ENCODE data around the gene KLK14. TPM values are rescaled to one million over a fixed set of nuclear protein-coding genes. Genes with fewer than 3 reads are reported as not detected.

Gene KLK14
- total and polyA plus RNA-seq, 5 donors from 2014 or later: 0.35 TPM; not detected in 4

GRCh38 chr19:51098365-51099046, 15.8 kb upstream of the KLK14 start:
- Histone ChIP-seq H3K9me3 (ENCODE audit: control insufficient read depth in 2 of 2, low read length in 2 of 2) (no peaks in the 10 kb centered on the region), H3K4me1 (ENCODE audit: control insufficient read depth, insufficient read depth, low read length, poor library complexity, severe bottlenecking) (peaks cover 1% of the 10 kb centered on the region), H3K27ac (ENCODE audit: insufficient read depth, low read length, poor library complexity, severe bottlenecking) (no peak overlapping the region), H3K27me3 (ENCODE audit: control insufficient read depth, insufficient read depth, low read length) (no peaks in the 10 kb centered on the region), H3K36me3 (ENCODE audit: control insufficient read depth, insufficient read depth, low read length) (peaks cover 27% of the 10 kb centered on the region), H3K4me3 (ENCODE audit: low read depth, low read length) (no peak overlapping the region)
- Mint-ChIP-seq H3K9me3 (no peaks in the 10 kb centered on the region), H3K4me1 (peaks cover 4 to 49% (median 19%) of the 10 kb centered on the region in 4 donors), H3K4me3 (peak overlapping the region in 1 of 4 donors; percentile 19), H3K36me3 (peaks cover 37% of the 10 kb centered on the region), H3K27ac (no peak overlapping the region), H3K27me3 (no peaks in the 10 kb centered on the region)
- peak; percentile 61 to 65 for ATAC-seq (ENCODE audit: low read depth in 2 of 2)
- peak; percentile 19 to 29 (median 26) for DNase-seq

GRCh38 chr19:51097796-51098195, 15.1 kb upstream of the KLK14 start:
- no peaks in the 10 kb centered on the region for H3K9me3 Mint-ChIP-seq
- no peak for DNase-seq
- no peak for ATAC-seq (ENCODE audit: low read depth in 2 of 2)
- peaks cover 35% of the 10 kb centered on the region for H3K36me3 Mint-ChIP-seq
- no peaks in the 10 kb centered on the region for H3K27me3 Mint-ChIP-seq
- Histone ChIP-seq H3K9me3 (ENCODE audit: control insufficient read depth in 2 of 2, low read length in 2 of 2) (no peaks in the 10 kb centered on the region), H3K4me1 (ENCODE audit: control insufficient read depth, insufficient read depth, low read length, poor library complexity, severe bottlenecking) (no peaks in the 10 kb centered on the region), H3K27ac (ENCODE audit: insufficient read depth, low read length, poor library complexity, severe bottlenecking) (no peak overlapping the region), H3K36me3 (ENCODE audit: control insufficient read depth, insufficient read depth, low read length) (peaks cover 25% of the 10 kb centered on the region), H3K27me3 (ENCODE audit: control insufficient read depth, insufficient read depth, low read length) (no peaks in the 10 kb centered on the region), H3K4me3 (ENCODE audit: low read depth, low read length) (no peak overlapping the region)
- no peak overlapping the region for H3K27ac Mint-ChIP-seq
- peaks cover 2 to 48% (median 16%) of the 10 kb centered on the region in 4 donors for H3K4me1 Mint-ChIP-seq
- H3K4me3 Mint-ChIP-seq: no peak overlapping the region

DNA sequence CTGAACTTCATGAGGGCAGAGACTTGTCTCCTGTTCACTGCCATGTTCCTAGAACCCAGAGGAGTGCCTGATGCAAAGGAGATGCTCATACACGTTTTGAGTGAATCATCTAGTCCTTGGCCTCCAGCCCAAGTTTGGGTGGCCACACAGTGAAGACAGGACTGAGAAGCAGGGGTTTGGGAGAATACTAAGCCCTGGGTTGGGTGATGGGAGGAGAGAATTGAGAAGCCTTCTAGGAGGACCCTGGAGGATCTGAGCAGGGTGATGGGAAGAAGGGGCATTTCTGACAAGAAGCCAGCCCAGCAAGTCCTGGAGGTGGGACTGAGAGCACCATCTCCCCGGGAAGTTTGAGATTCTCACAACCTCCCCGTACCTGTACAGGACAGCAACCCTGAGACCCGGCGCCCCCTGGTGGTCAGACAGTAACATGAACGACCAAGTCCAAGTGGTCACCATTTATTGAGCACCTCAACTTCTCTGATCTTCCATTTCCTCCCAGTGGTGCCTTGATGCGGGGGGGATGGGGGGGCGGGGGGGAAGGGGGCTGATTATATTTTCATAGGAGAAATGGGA, 14.6 kb upstream of the KLK14 start:
- Histone ChIP-seq H3K4me1 (ENCODE audit: control insufficient read depth, insufficient read depth, low read length, poor library complexity, severe bottlenecking) (no peaks in the 10 kb centered on the region), H3K36me3 (ENCODE audit: control insufficient read depth, insufficient read depth, low read length) (peaks cover 20% of the 10 kb centered on the region), H3K9me3 (ENCODE audit: control insufficient read depth in 2 of 2, low read length in 2 of 2) (no peaks in the 10 kb centered on the region), H3K27ac (ENCODE audit: insufficient read depth, low read length, poor library complexity, severe bottlenecking) (no peak overlapping the region), H3K4me3 (ENCODE audit: low read depth, low read length) (no peak overlapping the region), H3K27me3 (ENCODE audit: control insufficient read depth, insufficient read depth, low read length) (no peaks in the 10 kb centered on the region)
- Mint-ChIP-seq H3K27ac (peak overlapping the region; percentile 4 to 90 (median 57)), H3K36me3 (peaks cover 30% of the 10 kb centered on the region), H3K4me3 (peak overlapping the region in 2 of 4 donors; percentile 32 to 36), H3K27me3 (no peaks in the 10 kb centered on the region), H3K9me3 (no peaks in the 10 kb centered on the region), H3K4me1 (peaks cover 5 to 43% (median 17%) of the 10 kb centered on the region in 4 donors)
- ATAC-seq (ENCODE audit: low read depth in 2 of 2) (peak; percentile 37 to 48), DNase-seq (peak; percentile 48 to 59 (median 49))

DNA sequence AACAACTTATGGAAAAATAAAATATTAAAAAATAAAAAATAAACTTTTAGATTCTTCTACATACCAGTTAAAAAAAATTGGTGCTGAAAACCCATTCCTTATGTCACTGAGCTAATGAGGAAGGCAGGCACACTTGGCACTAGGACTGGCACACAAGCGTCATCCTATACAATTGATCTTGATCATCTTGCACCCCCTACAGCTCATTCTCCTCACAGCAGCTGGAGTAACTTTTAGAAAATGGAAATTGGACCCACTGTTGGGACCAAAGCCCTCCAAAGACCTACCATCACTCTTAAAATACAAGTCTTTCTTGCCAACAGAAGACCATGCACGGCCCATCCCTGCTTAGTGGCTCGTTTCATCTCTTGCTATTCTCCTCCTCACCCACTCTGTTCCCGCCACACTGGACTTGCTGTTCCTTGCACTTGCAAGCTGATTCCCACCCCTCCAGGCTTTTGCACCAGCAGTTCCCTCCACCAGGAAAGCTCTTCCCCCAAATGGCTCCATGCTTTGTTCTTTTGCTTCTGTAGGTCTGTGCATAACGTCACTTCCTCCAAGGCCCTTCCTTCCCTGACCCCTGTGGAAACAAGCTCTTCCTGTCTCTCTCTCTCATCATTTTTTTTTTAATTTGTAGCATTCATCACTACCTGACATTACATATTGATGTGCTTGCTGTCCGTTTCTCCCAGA, 13.9 kb upstream of the KLK14 start:
- no peak overlapping the region for H3K4me3 ChIP-seq (ENCODE audit: low read depth, low read length)
- peak in 1 of 3 donors; percentile 22 for DNase-seq
- no peaks in the 10 kb centered on the region for H3K27me3 ChIP-seq (ENCODE audit: control insufficient read depth, insufficient read depth, low read length)
- no peaks in the 10 kb centered on the region for H3K9me3 ChIP-seq (ENCODE audit: control insufficient read depth in 2 of 2, low read length in 2 of 2)
- Mint-ChIP-seq H3K27ac (peak overlapping the region; percentile 4 to 90 (median 57)), H3K36me3 (peaks cover 24% of the 10 kb centered on the region), H3K4me1 (peaks cover 5 to 38% (median 18%) of the 10 kb centered on the region in 4 donors), H3K27me3 (no peaks in the 10 kb centered on the region), H3K9me3 (no peaks in the 10 kb centered on the region), H3K4me3 (peak overlapping the region in 2 of 4 donors; percentile 1 to 24)
- no peak for ATAC-seq (ENCODE audit: low read depth in 2 of 2)
- H3K27ac ChIP-seq (ENCODE audit: insufficient read depth, low read length, poor library complexity, severe bottlenecking): no peak overlapping the region
- H3K4me1 ChIP-seq (ENCODE audit: control insufficient read depth, insufficient read depth, low read length, poor library complexity, severe bottlenecking): no peaks in the 10 kb centered on the region
- peaks cover 14% of the 10 kb centered on the region for H3K36me3 ChIP-seq (ENCODE audit: control insufficient read depth, insufficient read depth, low read length)

DNA sequence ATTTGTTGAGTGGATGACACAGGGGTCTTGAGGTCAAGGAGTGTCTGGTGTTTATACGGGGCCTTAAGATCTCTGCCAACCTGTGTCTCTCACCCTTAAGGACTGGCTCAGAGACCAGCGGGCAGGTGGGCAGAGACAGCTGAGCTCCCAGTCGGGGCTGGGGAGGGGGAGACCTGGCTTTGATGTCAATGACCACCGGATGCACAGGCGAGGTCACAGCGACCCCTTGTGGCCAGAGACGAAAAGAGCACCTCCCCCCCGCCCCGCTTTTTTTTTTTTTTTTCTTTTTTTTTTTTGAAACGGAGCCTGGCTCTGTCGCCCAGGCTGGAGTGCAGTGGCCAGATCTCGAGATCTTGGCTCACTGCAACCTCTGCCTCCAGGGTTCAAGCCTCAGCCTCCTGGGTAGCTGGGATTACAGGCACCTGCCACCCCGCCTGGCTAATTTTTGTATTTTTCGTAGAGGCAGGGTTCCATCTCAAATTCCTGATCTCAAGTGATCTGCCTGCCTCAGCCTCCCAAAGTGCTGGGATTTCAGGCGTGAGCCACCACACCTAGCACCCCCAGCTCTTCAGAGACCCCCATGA, 12.1 kb upstream of the KLK14 start:
- no peaks in the 10 kb centered on the region for H3K27me3 Mint-ChIP-seq
- Histone ChIP-seq H3K36me3 (ENCODE audit: control insufficient read depth, insufficient read depth, low read length) (peaks cover 10% of the 10 kb centered on the region), H3K27ac (ENCODE audit: insufficient read depth, low read length, poor library complexity, severe bottlenecking) (no peak overlapping the region), H3K9me3 (ENCODE audit: control insufficient read depth in 2 of 2, low read length in 2 of 2) (no peaks in the 10 kb centered on the region), H3K27me3 (ENCODE audit: control insufficient read depth, insufficient read depth, low read length) (no peaks in the 10 kb centered on the region), H3K4me3 (ENCODE audit: low read depth, low read length) (no peak overlapping the region), H3K4me1 (ENCODE audit: control insufficient read depth, insufficient read depth, low read length, poor library complexity, severe bottlenecking) (no peaks in the 10 kb centered on the region)
- no peaks in the 10 kb centered on the region for H3K9me3 Mint-ChIP-seq
- no peak overlapping the region for H3K4me3 Mint-ChIP-seq
- peaks cover 5 to 28% (median 15%) of the 10 kb centered on the region in 4 donors for H3K4me1 Mint-ChIP-seq
- peaks cover 19% of the 10 kb centered on the region for H3K36me3 Mint-ChIP-seq
- ATAC-seq (ENCODE audit: low read depth in 2 of 2) (no peak), DNase-seq (peak in 1 of 3 donors; percentile 20)
- peak overlapping the region in 1 of 3 donors; percentile 69 for H3K27ac Mint-ChIP-seq

- Mint-ChIP-seq H3K4me3 (no peak overlapping the region), H3K27ac (peak overlapping the region in 1 of 3 donors; percentile 69), H3K4me1 (peaks cover 5 to 20% (median 15%) of the 10 kb centered on the region in 4 donors), H3K27me3 (no peaks in the 10 kb centered on the region), H3K9me3 (no peaks in the 10 kb centered on the region), H3K36me3 (peaks cover 17% of the 10 kb centered on the region)
- no peaks in the 10 kb centered on the region for H3K9me3 ChIP-seq (ENCODE audit: control insufficient read depth in 2 of 2, low read length in 2 of 2)
- no peaks in the 10 kb centered on the region for H3K27me3 ChIP-seq (ENCODE audit: control insufficient read depth, insufficient read depth, low read length)
- peaks cover 5% of the 10 kb centered on the region for H3K36me3 ChIP-seq (ENCODE audit: control insufficient read depth, insufficient read depth, low read length)
- DNase-seq: no peak
- no peak for ATAC-seq (ENCODE audit: low read depth in 2 of 2)
- no peaks in the 10 kb centered on the region for H3K4me1 ChIP-seq (ENCODE audit: control insufficient read depth, insufficient read depth, low read length, poor library complexity, severe bottlenecking)
- no peak overlapping the region for H3K27ac ChIP-seq (ENCODE audit: insufficient read depth, low read length, poor library complexity, severe bottlenecking)
- no peak overlapping the region for H3K4me3 ChIP-seq (ENCODE audit: low read depth, low read length)
Measured at GRCh38 chr19:51093510-51094345, 11.0 kb upstream of the KLK14 start.

- Mint-ChIP-seq H3K27ac (peak overlapping the region in 1 of 3 donors; percentile 69), H3K36me3 (peaks cover 17% of the 10 kb centered on the region), H3K4me3 (no peak overlapping the region), H3K27me3 (no peaks in the 10 kb centered on the region), H3K9me3 (no peaks in the 10 kb centered on the region), H3K4me1 (peaks cover 5 to 20% (median 15%) of the 10 kb centered on the region in 4 donors)
- no peaks in the 10 kb centered on the region for H3K27me3 ChIP-seq (ENCODE audit: control insufficient read depth, insufficient read depth, low read length)
- H3K4me3 ChIP-seq (ENCODE audit: low read depth, low read length): no peak overlapping the region
- ATAC-seq (ENCODE audit: low read depth in 2 of 2) (no peak), DNase-seq (no peak)
- no peaks in the 10 kb centered on the region for H3K9me3 ChIP-seq (ENCODE audit: control insufficient read depth in 2 of 2, low read length in 2 of 2)
- peaks cover 1% of the 10 kb centered on the region for H3K36me3 ChIP-seq (ENCODE audit: control insufficient read depth, insufficient read depth, low read length)
- no peak overlapping the region for H3K27ac ChIP-seq (ENCODE audit: insufficient read depth, low read length, poor library complexity, severe bottlenecking)
- no peaks in the 10 kb centered on the region for H3K4me1 ChIP-seq (ENCODE audit: control insufficient read depth, insufficient read depth, low read length, poor library complexity, severe bottlenecking)
Measured at GRCh38 chr19:51093101-51093500, 10.4 kb upstream of the KLK14 start.
